Forelimb muscle (tissue), 1 donor: ENCODE results near the gene DLGAP4. TPM values are rescaled to one million over a fixed set of nuclear protein-coding genes. Genes with fewer than 3 reads are reported as not detected.

ENCODE experiments used
- DNase-seq: peaks from one replicate; pipeline ENCODE4 v3.0.0-alpha.2; 2013; ENCODE audit warnings: low read depth
- polyA plus RNA-seq: library from polyadenylated mRNA; unstranded; fragments of 120-200 nt; gene quantifications from one replicate; pipeline ENCODE4 v1.2.1, GENCODE V29; 2013; ENCODE audit not compliant: insufficient read length

DLGAP4 gene
- polyA plus RNA-seq, 1 donor, result 49.4 TPM

DNA sequence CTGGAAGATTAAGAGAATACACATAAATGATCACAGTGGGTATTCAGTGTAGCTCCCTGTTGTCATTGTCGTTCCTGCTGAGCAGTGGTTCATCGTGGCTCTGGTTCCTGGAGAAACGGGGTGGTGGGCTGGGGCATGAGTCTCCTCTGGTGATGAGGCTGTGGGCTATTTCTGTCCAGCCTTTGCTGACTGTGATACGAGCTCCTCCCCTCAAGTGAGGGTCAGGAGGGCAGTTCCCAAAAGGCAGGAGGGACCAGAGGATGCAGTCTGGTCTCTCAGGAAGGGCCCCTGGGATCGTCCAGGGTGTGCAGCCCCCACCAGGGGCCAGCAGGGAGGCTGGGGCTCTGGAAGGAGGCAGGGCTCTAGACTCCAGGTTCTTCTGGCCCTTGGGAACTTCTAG is 31.1 kb upstream of the DLGAP4 start:
- no peak for DNase-seq

- DNase-seq, result no peak
Measured at GRCh38 chr20:36275441-36276189, 30.5 kb upstream of the DLGAP4 start.

- no peak for DNase-seq
Measured at GRCh38 chr20:36277546-36277945, 28.6 kb upstream of the DLGAP4 start.

GRCh38 chr20:36279362-36279761 is 26.8 kb upstream of the DLGAP4 start:
- no peak for DNase-seq

- no peak for DNase-seq
Measured at GRCh38 chr20:36279776-36280175, 26.4 kb upstream of the DLGAP4 start.

DNA sequence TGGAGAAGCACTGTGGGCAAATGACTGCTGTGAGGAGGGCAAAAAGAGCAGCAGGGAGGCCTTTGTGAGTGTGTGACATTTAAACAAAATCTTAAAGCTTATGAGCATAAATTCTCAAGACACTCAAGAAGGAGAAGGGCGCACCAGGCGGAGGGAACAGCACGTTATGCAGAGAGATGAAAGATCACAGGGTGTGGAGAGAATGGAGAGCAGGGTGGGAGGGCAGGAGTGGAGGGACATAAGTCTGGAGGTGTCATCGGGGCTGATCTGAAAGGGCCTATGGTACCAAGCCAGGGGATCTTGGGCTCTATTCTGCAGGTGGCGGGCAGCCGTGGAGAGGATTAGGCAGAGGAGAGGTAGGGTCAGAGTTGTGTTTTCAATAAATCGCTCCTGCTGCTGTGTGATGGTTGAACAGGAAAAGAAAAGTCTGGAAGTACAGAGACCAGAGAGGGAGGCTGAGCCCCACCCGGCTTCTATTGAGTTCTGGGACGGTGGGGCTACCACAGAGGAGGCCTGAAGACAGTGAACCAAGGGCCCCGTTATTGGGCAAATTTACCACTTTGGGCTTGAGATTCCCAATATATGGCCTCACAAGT is 24.3 kb upstream of the DLGAP4 start:
- no peak for DNase-seq

DNA sequence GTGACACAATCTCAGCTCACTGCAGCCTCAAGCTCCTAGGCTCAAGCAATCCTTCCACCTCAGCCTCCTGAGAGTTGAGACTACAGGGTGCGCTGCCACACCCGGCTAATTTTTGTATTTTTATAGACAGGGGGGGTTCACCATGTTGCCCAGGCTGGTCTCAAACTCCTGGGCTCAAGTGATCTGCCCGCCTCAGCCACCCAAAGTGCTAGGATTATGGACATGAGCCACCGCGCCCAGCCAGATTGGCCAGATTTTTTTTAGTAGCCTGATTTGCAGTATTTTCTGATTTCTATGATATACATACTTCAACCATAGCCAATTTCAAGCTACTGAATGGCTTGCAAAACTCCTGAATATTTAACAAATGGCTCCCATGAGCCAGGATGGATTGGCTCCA is 21.4 kb upstream of the DLGAP4 start:
- DNase-seq, result no peak

DNA sequence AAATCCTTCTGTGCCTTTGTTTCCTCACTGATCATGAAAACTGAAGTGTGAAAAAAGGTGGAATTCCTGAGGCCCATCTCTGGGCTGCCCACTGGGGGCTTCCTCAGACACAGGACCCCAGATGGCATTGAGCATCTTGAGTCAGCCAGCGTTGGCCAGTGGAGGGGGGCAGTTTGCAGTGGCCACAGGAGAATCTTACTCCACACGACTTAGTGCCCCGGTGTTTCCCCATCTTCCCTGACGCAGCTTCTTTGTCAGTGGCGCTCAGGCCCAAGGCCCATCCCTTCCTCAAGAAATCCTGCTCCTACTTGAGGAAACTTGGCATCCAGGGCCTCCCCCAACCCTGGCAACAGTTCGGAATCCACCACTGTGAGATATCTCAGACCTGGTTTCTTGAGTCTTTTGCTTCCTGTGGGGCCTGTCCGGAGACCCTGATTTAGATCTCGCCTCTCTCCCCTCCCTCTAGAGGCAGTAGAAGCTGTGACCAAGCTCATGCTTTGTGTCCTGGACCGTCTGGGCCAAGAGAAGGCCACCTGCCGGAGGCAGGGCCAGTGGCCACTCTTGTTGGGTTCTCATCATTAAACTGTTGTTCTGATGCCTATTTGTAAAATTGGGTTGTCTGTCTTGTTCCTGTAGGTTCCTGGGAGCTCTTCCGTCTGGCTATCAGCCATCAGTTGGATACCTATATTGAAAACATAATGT is 20.2 kb upstream of the DLGAP4 start:
- DNase-seq, result no peak

DNA sequence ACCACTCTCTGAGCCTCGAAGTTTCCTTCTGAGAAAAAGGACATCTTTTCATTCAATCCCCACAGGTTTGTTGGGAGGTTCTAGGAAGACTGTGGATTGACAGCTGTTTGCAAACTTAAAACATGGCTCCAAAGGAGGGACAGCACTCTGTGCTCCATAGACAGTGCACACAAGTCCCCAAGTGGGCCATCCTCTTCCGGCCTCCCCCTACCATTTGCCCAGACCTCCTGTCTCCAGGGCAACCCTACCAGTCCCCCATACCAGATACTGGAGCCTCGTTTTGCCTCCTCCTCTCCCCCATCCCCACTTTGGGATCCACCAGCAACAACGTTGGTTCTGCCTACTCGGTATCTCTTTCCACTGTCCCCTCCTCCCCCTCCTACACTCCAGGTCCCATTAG is 8.5 kb upstream of the DLGAP4 start:
- no peak for DNase-seq

DNA sequence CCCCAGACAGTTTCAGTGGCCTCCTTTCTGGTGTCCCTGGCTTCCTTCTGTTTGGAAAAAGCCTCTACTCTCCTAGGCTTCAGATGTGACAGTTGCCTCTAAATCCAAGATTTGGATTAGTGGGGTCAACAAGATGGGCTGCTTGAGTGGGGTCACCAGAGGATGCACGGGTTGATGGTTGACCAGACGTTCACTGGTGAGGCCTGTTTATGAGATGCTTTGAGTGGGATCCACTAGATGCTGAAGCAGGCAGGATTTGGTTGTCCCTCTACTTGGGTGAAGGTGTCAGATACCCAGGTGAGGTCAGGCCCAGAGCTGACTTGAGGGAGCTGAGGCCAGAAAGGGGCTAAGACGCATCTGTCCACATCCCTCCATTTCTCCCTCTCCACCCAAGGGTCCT is 8.1 kb upstream of the DLGAP4 start:
- no peak for DNase-seq

DNA sequence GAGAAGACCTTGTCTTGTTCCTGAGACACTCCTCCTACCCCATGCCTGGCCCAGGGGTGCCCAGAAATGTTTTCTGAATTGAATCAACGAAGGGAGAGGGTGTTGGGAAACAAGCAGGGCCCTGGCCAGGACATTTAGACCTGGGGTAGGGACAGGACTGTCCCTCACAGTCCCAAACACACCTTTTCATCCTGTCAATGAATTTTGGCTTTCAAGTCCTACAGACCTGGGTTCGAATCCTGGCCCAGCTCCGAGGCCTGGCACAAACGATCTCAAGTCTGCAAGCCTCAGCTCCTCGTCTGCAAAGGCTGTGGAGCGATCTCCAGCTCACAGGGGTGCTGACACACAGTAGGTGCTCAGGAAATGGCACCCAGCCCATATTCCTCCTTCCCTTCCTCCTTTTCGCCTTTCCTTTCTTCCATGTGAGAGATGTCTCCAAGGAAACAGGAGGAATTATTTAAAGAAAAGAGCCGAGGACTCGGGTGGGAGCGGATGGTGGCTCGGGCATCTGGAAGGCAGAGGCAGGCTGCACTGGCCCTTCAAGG is 7.3 kb upstream of the DLGAP4 start:
- DNase-seq, result no peak

DNA sequence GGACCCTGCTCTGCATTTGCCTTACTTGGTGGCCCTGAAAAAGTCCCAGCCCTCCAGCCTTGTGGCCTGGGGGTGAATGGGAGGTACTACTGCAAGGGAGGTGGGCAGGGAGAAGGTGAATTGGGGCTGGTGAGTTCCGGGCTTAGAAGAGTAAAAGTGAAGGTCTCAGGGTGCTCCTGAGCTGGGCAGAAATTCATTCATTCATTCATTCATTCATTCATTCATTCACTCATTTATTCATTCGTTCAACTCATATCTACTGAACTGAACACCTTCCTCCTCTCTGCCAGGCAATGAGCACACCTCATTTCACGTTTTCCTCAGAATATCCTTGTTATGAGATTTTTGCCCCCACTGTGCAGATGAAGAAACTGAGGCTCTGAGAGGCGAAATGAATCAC is 6.7 kb upstream of the DLGAP4 start:
- no peak for DNase-seq

- DNase-seq, result no peak
Measured at GRCh38 chr20:36301359-36302119, 4.6 kb upstream of the DLGAP4 start.

- DNase-seq, result no peak
Measured at GRCh38 chr20:36303020-36303595, 3.0 kb upstream of the DLGAP4 start.

DNA sequence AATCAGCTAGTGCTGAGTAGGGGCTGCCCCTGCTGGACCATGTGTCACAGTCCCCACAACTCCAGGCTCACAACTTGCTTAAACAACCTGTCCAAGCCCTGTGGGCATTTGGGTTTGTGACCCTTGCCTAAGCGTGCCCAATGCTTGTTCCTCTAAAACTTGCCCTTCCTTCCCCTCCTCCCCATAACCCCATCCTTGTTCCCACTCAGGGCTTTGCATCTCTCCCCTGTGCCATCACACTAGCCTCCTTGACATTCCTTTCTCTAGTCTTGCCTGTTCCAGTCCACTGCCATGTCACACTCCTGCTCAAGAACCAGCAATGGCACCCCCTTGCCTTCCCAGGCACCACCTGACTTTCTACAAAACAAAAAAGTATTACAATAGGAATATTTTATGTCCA is 2.3 kb upstream of the DLGAP4 start:
- DNase-seq, result no peak

DNA sequence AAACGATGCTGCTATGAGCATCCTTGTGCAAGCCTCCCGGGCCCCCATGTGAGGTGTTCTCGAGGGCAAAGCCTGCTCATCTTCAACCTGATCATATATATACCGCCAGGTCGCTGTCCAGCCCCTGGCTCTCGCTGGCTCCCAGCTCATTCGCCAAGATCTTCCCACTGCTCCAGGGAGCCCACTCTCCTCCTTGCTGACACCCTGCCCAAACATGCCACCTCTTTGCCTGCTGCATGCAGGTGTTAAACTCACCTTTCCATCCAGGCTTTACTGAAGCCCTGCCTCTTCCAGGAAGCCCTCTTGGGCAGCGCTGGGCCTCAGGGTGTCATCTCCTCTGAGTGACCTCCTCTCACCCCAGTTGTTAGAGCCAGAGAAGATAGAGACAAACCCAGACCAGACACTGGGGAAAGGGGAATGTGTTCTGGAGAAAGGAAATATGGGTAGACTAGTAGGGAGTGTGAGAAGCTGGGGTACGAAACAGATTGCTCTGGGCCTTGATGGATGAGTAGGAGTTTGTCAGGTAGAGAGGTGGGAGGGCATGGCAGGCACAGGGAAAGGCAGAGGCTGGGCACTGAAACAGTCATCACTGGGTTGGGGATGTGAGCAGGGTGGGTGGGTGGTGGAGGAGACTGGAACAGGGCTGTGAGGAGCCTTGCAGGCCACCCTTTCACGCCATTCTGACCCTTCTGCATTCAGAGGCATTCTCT is 1.2 kb upstream of the DLGAP4 start:
- no peak for DNase-seq

GRCh38 chr20:36306553-36307411 is 643 bp downstream of the DLGAP4 start:
- DNase-seq, result no peak

- no peak for DNase-seq
Measured at GRCh38 chr20:36307412-36308325, 1.5 kb downstream of the DLGAP4 start.

DNA sequence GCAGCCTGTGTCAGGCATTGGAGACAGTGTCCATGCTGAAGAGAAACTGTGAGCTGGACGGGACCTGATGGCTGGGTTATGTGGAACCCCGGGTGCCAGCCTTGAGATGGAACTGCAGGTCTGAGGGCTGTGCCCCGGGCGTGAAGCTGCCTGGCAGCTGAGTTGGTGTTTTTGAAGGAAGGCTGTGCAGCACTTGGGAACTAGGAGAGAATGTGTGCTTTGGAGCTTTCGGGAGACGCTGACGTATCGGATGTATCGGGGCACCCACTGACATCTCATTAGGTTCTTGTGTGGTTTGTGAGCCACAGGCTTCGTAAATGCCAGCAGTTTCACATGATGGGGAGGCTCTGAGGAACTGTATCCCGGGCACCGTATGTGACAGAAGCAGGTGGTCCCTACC is 2.2 kb downstream of the DLGAP4 start:
- DNase-seq, result no peak
